H9 (cell line): ENCODE measurements around the gene EML1. TPM values are rescaled to one million over a fixed set of nuclear protein-coding genes. Genes with fewer than 3 reads are reported as not detected.

Experiments
- DNase-seq: peaks from one replicate; pipeline ENCODE4 v3.0.0-alpha.2; 2017
- H2AFZ ChIP-seq: one replicate; pipeline ENCODE4 v1.6.1; 2013; ENCODE audit warnings: mild to moderate bottlenecking, low read length, control low read depth, moderate library complexity
- H2AK5ac ChIP-seq: 2 replicates; pipeline ENCODE4 v1.6.1; 2013; ENCODE audit warnings: low read length, control low read depth, mixed read lengths; ENCODE audit not compliant: insufficient read length
- H2BK120ac ChIP-seq: one replicate; pipeline ENCODE4 v1.6.1; 2013; ENCODE audit warnings: low read depth, mild to moderate bottlenecking, low read length, control low read depth, inconsistent platforms; ENCODE audit not compliant: poor library complexity, severe bottlenecking
- H2BK12ac ChIP-seq: 2 replicates; pipeline ENCODE4 v1.6.1; 2013; ENCODE audit warnings: low read length, control low read depth, mixed read lengths, low read depth; ENCODE audit not compliant: insufficient read length
- H2BK15ac ChIP-seq: 2 replicates; pipeline ENCODE4 v1.6.1; 2013; ENCODE audit warnings: low read depth, low read length, control low read depth
- H2BK20ac ChIP-seq: one replicate; pipeline ENCODE4 v1.6.1; 2013; ENCODE audit warnings: low read depth, mild to moderate bottlenecking, low read length, control low read depth, inconsistent platforms; ENCODE audit not compliant: poor library complexity, severe bottlenecking
- H2BK5ac ChIP-seq: 2 replicates; pipeline ENCODE4 v1.6.1; 2013; ENCODE audit warnings: low read length, control low read depth, mixed read lengths; ENCODE audit not compliant: insufficient read length
- H3K14ac ChIP-seq: 2 replicates; pipeline ENCODE4 v1.6.1; 2013; ENCODE audit warnings: low read length, control low read depth; ENCODE audit not compliant: insufficient read depth
- H3K18ac ChIP-seq: 2 replicates; pipeline ENCODE4 v1.6.1; 2013; ENCODE audit warnings: low read depth, mild to moderate bottlenecking, mixed read lengths, low read length, control low read depth; ENCODE audit not compliant: insufficient read length
- H3K23ac ChIP-seq: 2 replicates; pipeline ENCODE4 v1.6.1; 2013; ENCODE audit warnings: low read length, control low read depth, mixed read lengths, low read depth; ENCODE audit not compliant: insufficient read length
- H3K23me2 ChIP-seq: 2 replicates; pipeline ENCODE4 v1.6.1; 2013; ENCODE audit warnings: low read depth, mild to moderate bottlenecking, mixed read lengths, low read length, control low read depth; ENCODE audit not compliant: insufficient read length, poor library complexity, severe bottlenecking
- H3K27ac ChIP-seq: 2 replicates; pipeline ENCODE4 v1.5.1; 2013; ENCODE audit warnings: low read length, control low read depth, mixed read lengths, low read depth; ENCODE audit not compliant: insufficient read length
- H3K27me3 ChIP-seq: 2 replicates; pipeline ENCODE4 v1.6.1; 2013; ENCODE audit warnings: low read length, control low read depth, inconsistent platforms; ENCODE audit not compliant: insufficient read depth
- H3K4ac ChIP-seq: 2 replicates; pipeline ENCODE4 v1.6.1; 2013; ENCODE audit warnings: low read depth, mild to moderate bottlenecking, control low read depth, inconsistent platforms, low read length, moderate library complexity
- H3K4me1 ChIP-seq: 2 replicates; pipeline ENCODE4 v1.6.1; 2013; ENCODE audit warnings: low read length, control low read depth, inconsistent platforms; ENCODE audit not compliant: insufficient read depth
- H3K4me2 ChIP-seq: 2 replicates; pipeline ENCODE4 v1.6.1; 2013; ENCODE audit warnings: low read length, control low read depth, mixed read lengths; ENCODE audit not compliant: insufficient read length, insufficient read depth
- H3K56ac ChIP-seq: 2 replicates; pipeline ENCODE4 v1.6.1; 2013; ENCODE audit warnings: low read depth, mild to moderate bottlenecking, mixed read lengths, low read length, control low read depth; ENCODE audit not compliant: insufficient read length
- H3K79me1 ChIP-seq: 2 replicates; pipeline ENCODE4 v1.6.1; 2013; ENCODE audit warnings: low read depth, mild to moderate bottlenecking, moderate library complexity, low read length, control low read depth, inconsistent platforms; ENCODE audit not compliant: insufficient read depth, poor library complexity, severe bottlenecking
- H3K79me2 ChIP-seq: 2 replicates; pipeline ENCODE4 v1.6.1; 2013; ENCODE audit warnings: low read length, control low read depth, inconsistent platforms; ENCODE audit not compliant: insufficient read depth
- H3K9ac ChIP-seq: 2 replicates; pipeline ENCODE4 v1.6.1; 2013; ENCODE audit warnings: low read length, control low read depth, mixed read lengths; ENCODE audit not compliant: insufficient read length; ENCODE audit errors: extremely low read depth
- H3K9me3 ChIP-seq: one replicate; pipeline ENCODE4 v1.6.1; 2013; ENCODE audit warnings: low read depth, low read length, inconsistent platforms; ENCODE audit not compliant: control insufficient read depth
- H3T11ph ChIP-seq: one replicate; pipeline ENCODE4 v1.6.1; 2013; ENCODE audit warnings: mild to moderate bottlenecking, low read length, control low read depth, inconsistent platforms
- H4K20me1 ChIP-seq: one replicate; pipeline ENCODE4 v1.6.1; 2013; ENCODE audit not compliant: control insufficient read depth, insufficient read length, insufficient read depth
- H4K5ac ChIP-seq: 2 replicates; pipeline ENCODE4 v1.6.1; 2013; ENCODE audit warnings: low read depth, mild to moderate bottlenecking, mixed read lengths, low read length, control low read depth; ENCODE audit not compliant: insufficient read length
- H4K8ac ChIP-seq: replicated peaks from 2 replicates; pipeline ENCODE4 v1.6.1; 2013; ENCODE audit warnings: low read length, control low read depth, mixed read lengths, low read depth; ENCODE audit not compliant: insufficient read length
- H4K91ac ChIP-seq: 2 replicates; pipeline ENCODE4 v1.6.1; 2013; ENCODE audit warnings: low read depth, mild to moderate bottlenecking, moderate library complexity, mixed read lengths, low read length, control low read depth; ENCODE audit not compliant: insufficient read length
- H3K27ac Mint-ChIP-seq, 3 experiments: 2 replicates in 2 of 3; 3 replicates in 1 of 3; pipeline ENCODE4 v1.8.0; 2020 to 2021; ENCODE audit warnings: mixed read lengths in 3 of 3, mild to moderate bottlenecking in 1 of 3, moderate library complexity in 1 of 3
- H3K27me3 Mint-ChIP-seq: 2 replicates; pipeline ENCODE4 v1.8.0; 2021; ENCODE audit warnings: low read depth, mild to moderate bottlenecking, moderate library complexity, mixed read lengths
- H3K36me3 Mint-ChIP-seq, 3 experiments: 2 replicates in 2 of 3; 3 replicates in 1 of 3; pipeline ENCODE4 v1.8.0; 2020 to 2021; ENCODE audit warnings: low read depth in 3 of 3, mixed read lengths in 3 of 3; ENCODE audit not compliant: insufficient read depth in 1 of 3
- H3K4me1 Mint-ChIP-seq, 2 experiments: 2 replicates each; pipeline ENCODE4 v1.8.0; 2020; ENCODE audit warnings: mixed read lengths in 2 of 2
- H3K4me3 Mint-ChIP-seq, 2 experiments: 2 replicates in 1 of 2; 3 replicates in 1 of 2; pipeline ENCODE4 v1.8.0; 2020 to 2021; ENCODE audit warnings: mild to moderate bottlenecking in 2 of 2, mixed read lengths in 2 of 2, moderate library complexity in 1 of 2
- H3K9me3 Mint-ChIP-seq, 2 experiments: 2 replicates in 1 of 2; 3 replicates in 1 of 2; pipeline ENCODE4 v1.8.0; 2020; ENCODE audit warnings: mild to moderate bottlenecking in 2 of 2, mixed read lengths in 2 of 2, moderate library complexity in 1 of 2
- WGBS: extraction: QIAGEN DNeasy Blood & Tissue Kit; methylation state at CpG from one replicate; pipeline ENCODE4 v1.1.7; 2013; ENCODE audit warnings: missing lambda C conversion rate, low lambda C conversion rate, mixed read lengths; ENCODE audit not compliant: insufficient read length; ENCODE audit errors: extremely low coverage; 5-methylcytosine and 5-hydroxymethylcytosine counted together
- total RNA-seq: library from RNA; stranded (reverse); gene quantifications from 2 replicates; pipeline ENCODE4 v1.2.1, GENCODE V29; 2021
- TF ChIP-seq, protein P1 (sequence below): fragments of 200-600 bp; sonication (generic); conservative IDR thresholded peaks from 3 replicates; pipeline ENCODE4 v1.8.0; 2021; ENCODE audit warnings: antibody characterized with exemption, mild to moderate bottlenecking

EML1 gene
- total RNA-seq, 1 experiment from 2014 or later: 16.7 TPM

GRCh38 chr14:99910337-99911309 lies 117.4 kb downstream of the EML1 start:
- Histone ChIP-seq H2BK20ac (no peak overlapping the region), H3K27me3 (no peaks in the 10 kb centered on the region), H3T11ph (no peak overlapping the region), H2AK5ac (no peak overlapping the region), H3K4me1 (no peaks in the 10 kb centered on the region), H3K23ac (no peak overlapping the region), H2BK120ac (no peak overlapping the region), H3K27ac (no peak overlapping the region), H4K8ac (no peak overlapping the region), H3K18ac (no peak overlapping the region), H3K56ac (no peak overlapping the region), H3K4ac (no peak overlapping the region), H3K79me2 (no peaks in the 10 kb centered on the region), H3K23me2 (no peaks in the 10 kb centered on the region), H4K20me1 (no peaks in the 10 kb centered on the region), H3K79me1 (no peaks in the 10 kb centered on the region), H2BK12ac (no peak overlapping the region), H3K14ac (no peak overlapping the region), H3K4me2 (no peak overlapping the region), H4K91ac (no peak overlapping the region), H2BK15ac (no peak overlapping the region), H4K5ac (no peak overlapping the region), H3K9ac (no peak overlapping the region), H2AFZ (no peak overlapping the region), H3K9me3 (no peaks in the 10 kb centered on the region), H2BK5ac (no peak overlapping the region)
- Mint-ChIP-seq H3K36me3 (peaks cover 0 to 25% (median 12%) of the 10 kb centered on the region in 3 experiments), H3K27ac (no peak overlapping the region), H3K4me1 (no peaks in the 10 kb centered on the region; a peak in 1 of 4 replicates), H3K27me3 (no peaks in the 10 kb centered on the region), H3K4me3 (no peak overlapping the region), H3K9me3 (no peaks in the 10 kb centered on the region)
- DNase-seq: no peak
- WGBS: no CpG with 5 or more reads among the region's 11 CpGs
- TF ChIP-seq, protein P1, sequence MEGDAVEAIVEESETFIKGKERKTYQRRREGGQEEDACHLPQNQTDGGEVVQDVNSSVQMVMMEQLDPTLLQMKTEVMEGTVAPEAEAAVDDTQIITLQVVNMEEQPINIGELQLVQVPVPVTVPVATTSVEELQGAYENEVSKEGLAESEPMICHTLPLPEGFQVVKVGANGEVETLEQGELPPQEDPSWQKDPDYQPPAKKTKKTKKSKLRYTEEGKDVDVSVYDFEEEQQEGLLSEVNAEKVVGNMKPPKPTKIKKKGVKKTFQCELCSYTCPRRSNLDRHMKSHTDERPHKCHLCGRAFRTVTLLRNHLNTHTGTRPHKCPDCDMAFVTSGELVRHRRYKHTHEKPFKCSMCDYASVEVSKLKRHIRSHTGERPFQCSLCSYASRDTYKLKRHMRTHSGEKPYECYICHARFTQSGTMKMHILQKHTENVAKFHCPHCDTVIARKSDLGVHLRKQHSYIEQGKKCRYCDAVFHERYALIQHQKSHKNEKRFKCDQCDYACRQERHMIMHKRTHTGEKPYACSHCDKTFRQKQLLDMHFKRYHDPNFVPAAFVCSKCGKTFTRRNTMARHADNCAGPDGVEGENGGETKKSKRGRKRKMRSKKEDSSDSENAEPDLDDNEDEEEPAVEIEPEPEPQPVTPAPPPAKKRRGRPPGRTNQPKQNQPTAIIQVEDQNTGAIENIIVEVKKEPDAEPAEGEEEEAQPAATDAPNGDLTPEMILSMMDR: no peak
